Endodermal cell (in vitro differentiated cells): ENCODE results near the gene PIGQ. TPM values are rescaled to one million over a fixed set of nuclear protein-coding genes. Genes with fewer than 3 reads are reported as not detected.
A peak's percentile ranks its signal among the peaks of the same experiment; 100 is the strongest.

Experiments used
- DNase-seq: peaks from one replicate; pipeline ENCODE4 v3.0.0-alpha.2; 2017
- H3K27ac ChIP-seq: 2 replicates; pipeline ENCODE4 v1.5.1; 2013; ENCODE audit warnings: mild to moderate bottlenecking, low read depth, low read length, moderate library complexity
- H3K27me3 ChIP-seq: 2 replicates; pipeline ENCODE4 v1.6.1; 2013; ENCODE audit warnings: mild to moderate bottlenecking, low read length, moderate library complexity; ENCODE audit not compliant: insufficient read depth, control insufficient read depth, poor library complexity, severe bottlenecking
- H3K36me3 ChIP-seq: 2 replicates; pipeline ENCODE4 v1.7.0; 2013; ENCODE audit warnings: mild to moderate bottlenecking, low read length, moderate library complexity; ENCODE audit not compliant: control insufficient read depth, insufficient read depth
- H3K4me1 ChIP-seq: one replicate; pipeline ENCODE4 v1.7.0; 2013; ENCODE audit warnings: low read length; ENCODE audit not compliant: control insufficient read depth, insufficient read depth
- H3K4me3 ChIP-seq: 2 replicates; pipeline ENCODE4 v1.5.1; 2013; ENCODE audit warnings: mild to moderate bottlenecking, low read length, moderate library complexity
- H3K9ac ChIP-seq: 2 replicates; pipeline ENCODE4 v1.6.1; 2013; ENCODE audit warnings: mild to moderate bottlenecking, low read length, moderate library complexity; ENCODE audit not compliant: poor library complexity, severe bottlenecking; ENCODE audit errors: extremely low read depth
- H3K9me3 ChIP-seq: 2 replicates; pipeline ENCODE4 v1.6.1; 2013; ENCODE audit warnings: mild to moderate bottlenecking, low read length, moderate library complexity; ENCODE audit not compliant: control insufficient read depth
- H3K27ac Mint-ChIP-seq: 2 replicates; pipeline ENCODE4 v1.8.0; 2020; ENCODE audit warnings: mixed read lengths
- H3K27me3 Mint-ChIP-seq: 2 replicates; pipeline ENCODE4 v1.8.0; 2021; ENCODE audit warnings: mild to moderate bottlenecking, mixed read lengths; ENCODE audit not compliant: insufficient read depth
- H3K36me3 Mint-ChIP-seq: 2 replicates; pipeline ENCODE4 v1.8.0; 2020; ENCODE audit warnings: low read depth, mixed read lengths
- H3K4me1 Mint-ChIP-seq: 2 replicates; pipeline ENCODE4 v1.8.0; 2020; ENCODE audit warnings: mixed read lengths
- H3K4me3 Mint-ChIP-seq: 2 replicates; pipeline ENCODE4 v1.8.0; 2020; ENCODE audit warnings: mild to moderate bottlenecking, moderate library complexity, mixed read lengths
- H3K9me3 Mint-ChIP-seq: 2 replicates; pipeline ENCODE4 v1.8.0; 2020; ENCODE audit warnings: mild to moderate bottlenecking, mixed read lengths
- WGBS, 2 experiments: methylation state at CpG; one replicate each; pipeline versions ENCODE4 v1.1.5 to v1.1.7; 2013; ENCODE audit warnings: missing lambda C conversion rate in 2 of 2, mixed read lengths in 1 of 2; ENCODE audit not compliant: insufficient coverage in 1 of 2, insufficient read length in 1 of 2; 5-methylcytosine and 5-hydroxymethylcytosine counted together
- total RNA-seq, 2 donors: library from RNA; stranded (reverse); fragmentation: NEBNext Ultra II Directional in 1 of 2; extraction: Animal tissue kit (Norgen Biotek cat#: 25700) in 1 of 2; gene quantifications; 2 replicates in 1 of 2; 3 replicates in 1 of 2; pipeline ENCODE4 v1.2.1, GENCODE V29; 2021
- TF ChIP-seq, protein P1 (sequence below): fragments of 200-600 bp; sonication (generic); conservative IDR thresholded peaks from 2 replicates; pipeline ENCODE4 v1.5.0; 2021; ENCODE audit warnings: antibody characterized with exemption, mild to moderate bottlenecking

The PIGQ gene
- total RNA-seq, 2 donors from 2014 or later = 128 to 129 TPM

DNA sequence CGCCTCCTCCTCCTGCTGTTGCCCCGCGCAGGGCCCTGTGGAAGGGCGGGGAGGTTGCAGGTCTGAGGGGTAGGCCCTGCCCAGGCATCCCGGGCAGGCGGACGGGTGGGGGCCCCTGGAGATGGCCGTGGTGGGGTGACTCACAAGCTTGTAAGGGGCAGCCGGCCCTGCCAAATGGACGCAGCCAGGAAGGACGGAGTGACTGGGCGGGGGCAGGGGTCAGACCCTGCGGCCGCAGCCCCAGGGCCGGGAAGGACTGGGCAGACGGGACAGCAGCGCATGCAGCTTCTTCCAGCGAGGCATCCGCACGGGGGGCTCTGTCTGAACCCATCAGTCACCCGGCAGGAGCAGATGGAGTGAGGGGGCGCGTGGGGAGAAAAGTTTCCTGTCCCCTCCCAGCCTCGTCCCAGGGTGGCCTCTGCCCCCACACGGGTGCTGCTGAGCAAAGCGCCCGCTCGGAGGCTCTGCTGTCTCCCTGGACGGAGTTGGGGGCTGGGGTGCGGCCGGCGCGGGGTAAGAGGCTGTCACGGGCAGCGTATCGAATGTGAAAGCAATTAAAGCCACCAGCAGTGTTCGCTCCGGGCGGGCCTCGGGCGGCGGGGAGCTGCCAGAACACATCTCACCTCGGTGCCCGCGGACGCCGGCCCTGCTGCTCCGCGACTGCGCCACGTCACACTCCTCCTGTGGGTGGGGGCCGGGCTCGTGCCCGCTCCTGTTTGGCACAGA lies 15.0 kb upstream of the PIGQ start:
- Mint-ChIP-seq H3K4me3 (no peak overlapping the region), H3K27me3 (peaks cover 14% of the 10 kb centered on the region), H3K4me1 (no peaks in the 10 kb centered on the region), H3K36me3 (peaks cover 9% of the 10 kb centered on the region), H3K9me3 (no peaks in the 10 kb centered on the region), H3K27ac (no peak overlapping the region)
- peak overlapping the region; percentile 57 for H3K27ac ChIP-seq
- no peak overlapping the region for H3K4me3 ChIP-seq
- H3K27me3 ChIP-seq = peaks cover 18% of the 10 kb centered on the region
- no peaks in the 10 kb centered on the region for H3K4me1 ChIP-seq
- no peaks in the 10 kb centered on the region for H3K36me3 ChIP-seq
- TF ChIP-seq, protein P1, sequence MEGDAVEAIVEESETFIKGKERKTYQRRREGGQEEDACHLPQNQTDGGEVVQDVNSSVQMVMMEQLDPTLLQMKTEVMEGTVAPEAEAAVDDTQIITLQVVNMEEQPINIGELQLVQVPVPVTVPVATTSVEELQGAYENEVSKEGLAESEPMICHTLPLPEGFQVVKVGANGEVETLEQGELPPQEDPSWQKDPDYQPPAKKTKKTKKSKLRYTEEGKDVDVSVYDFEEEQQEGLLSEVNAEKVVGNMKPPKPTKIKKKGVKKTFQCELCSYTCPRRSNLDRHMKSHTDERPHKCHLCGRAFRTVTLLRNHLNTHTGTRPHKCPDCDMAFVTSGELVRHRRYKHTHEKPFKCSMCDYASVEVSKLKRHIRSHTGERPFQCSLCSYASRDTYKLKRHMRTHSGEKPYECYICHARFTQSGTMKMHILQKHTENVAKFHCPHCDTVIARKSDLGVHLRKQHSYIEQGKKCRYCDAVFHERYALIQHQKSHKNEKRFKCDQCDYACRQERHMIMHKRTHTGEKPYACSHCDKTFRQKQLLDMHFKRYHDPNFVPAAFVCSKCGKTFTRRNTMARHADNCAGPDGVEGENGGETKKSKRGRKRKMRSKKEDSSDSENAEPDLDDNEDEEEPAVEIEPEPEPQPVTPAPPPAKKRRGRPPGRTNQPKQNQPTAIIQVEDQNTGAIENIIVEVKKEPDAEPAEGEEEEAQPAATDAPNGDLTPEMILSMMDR = no peak
- H3K9me3 ChIP-seq = no peaks in the 10 kb centered on the region
- whole genome bisulfite sequencing, 2 experiments = 92 to 95% methylated on average over 38 to 54 of the region's 54 CpGs
- no peak overlapping the region for H3K9ac ChIP-seq
- DNase-seq = no peak

DNA sequence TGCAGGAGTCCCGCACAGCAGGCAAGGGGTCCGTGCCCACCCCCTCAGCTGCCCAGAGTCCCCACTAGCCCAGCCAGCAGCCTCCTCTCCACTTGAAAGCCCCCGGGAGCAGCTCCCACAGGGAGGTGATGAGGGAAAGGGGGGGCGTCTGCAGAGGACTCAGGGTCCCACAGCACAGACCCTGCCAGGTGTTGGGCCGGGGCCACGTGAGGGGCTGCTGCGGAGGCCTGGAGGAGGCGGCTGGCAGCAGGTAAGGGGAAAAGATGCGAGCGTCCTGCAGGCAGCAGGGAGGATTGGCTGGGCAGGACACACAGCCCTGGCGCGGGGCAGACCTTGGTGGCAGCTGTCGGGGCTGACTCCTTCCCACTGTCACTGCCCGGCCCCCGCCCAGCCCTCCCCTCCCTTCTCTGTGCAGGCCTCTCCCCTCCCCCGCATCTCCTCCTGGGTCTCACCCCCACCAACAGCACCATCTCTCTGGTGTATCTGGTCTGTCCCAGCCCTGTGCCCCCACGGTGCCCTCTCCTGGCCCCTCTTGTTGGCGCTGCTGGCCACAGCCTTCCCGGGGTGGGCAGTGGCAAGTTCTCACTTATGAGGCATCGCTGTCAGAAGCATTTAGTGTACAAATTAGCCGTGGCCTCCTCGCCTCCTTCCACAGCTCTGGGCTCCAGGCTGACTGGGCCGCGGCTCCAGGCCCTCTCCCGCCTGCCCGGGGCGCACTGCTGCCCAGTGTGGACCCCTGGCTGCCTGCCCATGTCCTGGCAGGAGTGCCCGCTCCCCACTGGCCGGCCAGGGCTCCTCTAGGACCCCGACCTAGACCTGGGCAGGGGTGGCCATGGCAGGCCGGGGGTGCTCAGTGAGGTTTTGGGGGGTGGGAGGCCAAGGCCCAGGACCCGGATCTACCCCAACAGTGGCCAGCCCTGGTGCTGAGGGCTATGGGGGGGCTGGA lies 14.0 kb upstream of the PIGQ start:
- peaks cover 9% of the 10 kb centered on the region for H3K36me3 Mint-ChIP-seq
- no peak overlapping the region for H3K4me3 Mint-ChIP-seq
- TF ChIP-seq, protein P1 = no peak
- Histone ChIP-seq H3K36me3 (no peaks in the 10 kb centered on the region), H3K27me3 (peaks cover 25% of the 10 kb centered on the region), H3K4me1 (no peaks in the 10 kb centered on the region), H3K9ac (no peak overlapping the region), H3K9me3 (no peaks in the 10 kb centered on the region), H3K27ac (no peak overlapping the region), H3K4me3 (no peak overlapping the region)
- H3K9me3 Mint-ChIP-seq = no peaks in the 10 kb centered on the region
- no peak for DNase-seq
- peaks cover 14% of the 10 kb centered on the region for H3K27me3 Mint-ChIP-seq
- no peak overlapping the region for H3K27ac Mint-ChIP-seq
- H3K4me1 Mint-ChIP-seq = no peaks in the 10 kb centered on the region
- 89 to 93% methylated on average over 13 to 32 of the region's 32 CpGs for WGBS, 2 experiments

DNA sequence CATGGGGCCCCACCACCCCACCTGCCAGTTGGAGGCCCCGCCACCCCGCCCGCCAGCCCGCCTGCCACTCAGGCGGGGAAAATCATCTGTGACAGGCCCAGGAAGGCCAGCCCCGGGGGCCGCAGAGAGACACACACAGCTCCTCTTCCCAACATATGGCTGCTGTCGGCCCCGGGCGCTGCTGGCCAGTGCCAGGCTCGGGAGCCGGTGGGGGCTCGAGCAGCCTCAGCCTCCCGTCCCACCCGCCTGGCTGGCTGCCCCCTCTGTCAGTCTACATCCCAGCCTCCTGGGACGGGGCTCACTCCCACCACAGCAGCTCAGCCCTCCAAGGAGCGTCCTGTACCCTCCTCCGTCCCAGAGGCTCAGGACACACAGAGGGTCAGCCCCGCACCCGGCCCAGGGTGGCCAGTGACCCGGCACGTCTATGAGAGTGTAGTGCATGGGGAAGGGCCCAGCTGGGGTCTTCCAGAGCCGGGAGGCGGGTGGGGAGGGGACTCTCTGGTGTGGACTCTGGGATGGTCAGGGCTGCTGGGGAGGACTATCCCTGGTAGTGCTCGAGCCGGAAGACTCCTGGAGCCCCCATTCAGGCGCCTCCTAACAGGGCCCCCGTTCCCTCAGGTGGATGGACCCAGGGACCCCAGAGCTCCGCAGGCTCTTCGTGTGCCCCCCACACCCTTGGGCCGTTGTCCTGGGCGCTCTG lies 13.1 kb upstream of the PIGQ start:
- no peaks in the 10 kb centered on the region for H3K9me3 Mint-ChIP-seq
- H3K36me3 Mint-ChIP-seq = peaks cover 5% of the 10 kb centered on the region
- H3K27ac Mint-ChIP-seq = no peak overlapping the region
- H3K27ac ChIP-seq = no peak overlapping the region
- no peaks in the 10 kb centered on the region for H3K4me1 ChIP-seq
- 90 to 93% methylated on average over 13 to 32 of the region's 32 CpGs for WGBS, 2 experiments
- no peak overlapping the region for H3K4me3 Mint-ChIP-seq
- no peak for DNase-seq
- H3K36me3 ChIP-seq = no peaks in the 10 kb centered on the region
- no peak overlapping the region for H3K4me3 ChIP-seq
- peaks cover 34% of the 10 kb centered on the region for H3K27me3 ChIP-seq
- peaks cover 20% of the 10 kb centered on the region for H3K27me3 Mint-ChIP-seq
- no peaks in the 10 kb centered on the region for H3K4me1 Mint-ChIP-seq
- H3K9me3 ChIP-seq = no peaks in the 10 kb centered on the region
- no peak overlapping the region for H3K9ac ChIP-seq
- TF ChIP-seq, protein P1 = no peak
